ENCODE measurements around the gene HACD2. TPM values are rescaled to one million over a fixed set of nuclear protein-coding genes. Genes with fewer than 3 reads are reported as not detected.
"Not testable (repeated sequence)": the region's sequence is repeated elsewhere in the genome, so short reads cannot be mapped to it uniquely, and the experiment has no call there.

HACD2 gene
- total RNA-seq, 1 donor from 2014 or later = 35.9 TPM

- no peak overlapping the region for H3K4me3 ChIP-seq
- Mint-ChIP-seq H3K27ac (no peak overlapping the region), H3K4me1 (no peaks in the 10 kb centered on the region), H3K4me3 (no peak overlapping the region), H3K9me3 (no peaks in the 10 kb centered on the region), H3K27me3 (ENCODE audit: insufficient read depth, low read depth) (peaks cover 3% of the 10 kb centered on the region), H3K36me3 (peaks cover 19% of the 10 kb centered on the region)
- DNase-seq (ENCODE audit: low spot score) = no peak
- no peak overlapping the region for H2AFZ ChIP-seq (replicated peaks)
- H3K79me2 ChIP-seq (ENCODE audit: low read depth) = no peaks in the 10 kb centered on the region
- H3K9ac ChIP-seq = no peak overlapping the region
- no peaks in the 10 kb centered on the region for H3K9me3 ChIP-seq (ENCODE audit: low read depth)
- peaks cover 23% of the 10 kb centered on the region for H4K20me1 ChIP-seq (ENCODE audit: low read depth)
- no peaks in the 10 kb centered on the region for H3K4me1 ChIP-seq
- TF ChIP-seq CTCF (IDR thresholded peaks at IDR 0.05) (no peak), EZH2 (IDR thresholded peaks at IDR 0.05) (no peak), EZH2phosphoT487 (IDR thresholded peaks at IDR 0.05) (no peak)
- H3K27ac ChIP-seq = no peak overlapping the region
- no peak overlapping the region for H3K4me2 ChIP-seq
- H3K36me3 ChIP-seq = no peaks in the 10 kb centered on the region
- no peaks in the 10 kb centered on the region for H3K27me3 ChIP-seq
- peaks cover 7% of the 10 kb centered on the region for H3F3A ChIP-seq (ENCODE audit: low read depth)
Observed at GRCh38 chr3:123602325-123602724, 17.5 kb upstream of the HACD2 start.

GRCh38 chr3:123600863-123601262 is 16.0 kb upstream of the HACD2 start:
- not testable (repeated sequence) for H3K79me2 ChIP-seq (ENCODE audit: low read depth); H3K4me3 ChIP-seq; H3K27ac ChIP-seq; H3K27me3 ChIP-seq; H3K9me3 Mint-ChIP-seq; H3K4me3 Mint-ChIP-seq; H3K4me1 ChIP-seq; H3K4me1 Mint-ChIP-seq; DNase-seq (ENCODE audit: low spot score); H3K4me2 ChIP-seq; H3K27ac Mint-ChIP-seq; H3K9me3 ChIP-seq (ENCODE audit: low read depth); H3K27me3 Mint-ChIP-seq (ENCODE audit: insufficient read depth, low read depth); H3F3A ChIP-seq (ENCODE audit: low read depth); H3K36me3 ChIP-seq; H3K9ac ChIP-seq; H2AFZ ChIP-seq (replicated peaks)
- peaks cover 15% of the 10 kb centered on the region for H3K36me3 Mint-ChIP-seq
- H4K20me1 ChIP-seq (ENCODE audit: low read depth) = peaks cover 23% of the 10 kb centered on the region

GRCh38 chr3:123597561-123597960 is 12.7 kb upstream of the HACD2 start:
- no peaks in the 10 kb centered on the region for H3K4me1 Mint-ChIP-seq
- Histone ChIP-seq H3F3A (ENCODE audit: low read depth) (no peaks in the 10 kb centered on the region), H2AFZ (replicated peaks) (no peak overlapping the region), H3K4me1 (no peaks in the 10 kb centered on the region), H3K4me3 (no peak overlapping the region), H3K27ac (no peak overlapping the region), H4K20me1 (ENCODE audit: low read depth) (peaks cover 18% of the 10 kb centered on the region), H3K27me3 (no peaks in the 10 kb centered on the region), H3K9ac (no peak overlapping the region), H3K36me3 (no peaks in the 10 kb centered on the region), H3K4me2 (no peak overlapping the region), H3K9me3 (ENCODE audit: low read depth) (no peaks in the 10 kb centered on the region), H3K79me2 (ENCODE audit: low read depth) (no peaks in the 10 kb centered on the region)
- no peaks in the 10 kb centered on the region for H3K9me3 Mint-ChIP-seq
- H3K27me3 Mint-ChIP-seq (ENCODE audit: insufficient read depth, low read depth) = peaks cover 3% of the 10 kb centered on the region
- TF ChIP-seq EZH2 (IDR thresholded peaks at IDR 0.05) (no peak), CTCF (IDR thresholded peaks at IDR 0.05) (no peak), EZH2phosphoT487 (IDR thresholded peaks at IDR 0.05) (no peak)
- no peak overlapping the region for H3K4me3 Mint-ChIP-seq
- peaks cover 17% of the 10 kb centered on the region for H3K36me3 Mint-ChIP-seq
- no peak overlapping the region for H3K27ac Mint-ChIP-seq
- no peak for DNase-seq (ENCODE audit: low spot score)

GRCh38 chr3:123595396-123596180 is 10.7 kb upstream of the HACD2 start:
- Histone ChIP-seq H3K9me3 (ENCODE audit: low read depth) (no peaks in the 10 kb centered on the region), H4K20me1 (ENCODE audit: low read depth) (peaks cover 6% of the 10 kb centered on the region), H2AFZ (replicated peaks) (no peak overlapping the region), H3K79me2 (ENCODE audit: low read depth) (no peaks in the 10 kb centered on the region), H3K36me3 (no peaks in the 10 kb centered on the region), H3K27ac (no peak overlapping the region), H3K27me3 (no peaks in the 10 kb centered on the region), H3F3A (ENCODE audit: low read depth) (no peaks in the 10 kb centered on the region), H3K9ac (no peak overlapping the region), H3K4me3 (no peak overlapping the region), H3K4me1 (no peaks in the 10 kb centered on the region), H3K4me2 (no peak overlapping the region)
- H3K4me3 Mint-ChIP-seq = no peak overlapping the region
- no peak for TF ChIP-seq CTCF (IDR thresholded peaks at IDR 0.05)
- no peak for TF ChIP-seq EZH2phosphoT487 (IDR thresholded peaks at IDR 0.05)
- no peak for TF ChIP-seq EZH2 (IDR thresholded peaks at IDR 0.05)
- H3K4me1 Mint-ChIP-seq = peaks cover 2% of the 10 kb centered on the region
- H3K36me3 Mint-ChIP-seq = peaks cover 22% of the 10 kb centered on the region
- H3K9me3 Mint-ChIP-seq = peaks cover 9% of the 10 kb centered on the region
- no peak for DNase-seq (ENCODE audit: low spot score)
- H3K27me3 Mint-ChIP-seq (ENCODE audit: insufficient read depth, low read depth) = no peaks in the 10 kb centered on the region
- H3K27ac Mint-ChIP-seq = no peak overlapping the region
